ENCODE data around the gene ADAMTS17. TPM values are rescaled to one million over a fixed set of nuclear protein-coding genes. Genes with fewer than 3 reads are reported as not detected.

Gene ADAMTS17
- total RNA-seq, 1 experiment from 2014 or later = 3.2 TPM

GRCh38 chr15:100052716-100053473 lies 288.9 kb downstream of the ADAMTS17 start:
- Histone ChIP-seq H3K36me3 (ENCODE audit: low read depth) (no peaks in the 10 kb centered on the region), H3F3A (ENCODE audit: insufficient read depth, low read depth) (no peaks in the 10 kb centered on the region), H3K4me2 (no peak overlapping the region), H3K9me2 (ENCODE audit: insufficient read depth) (no peaks in the 10 kb centered on the region; the same call in 1 of the 2 replicates), H3K27me3 (ENCODE audit: insufficient read depth, low read depth) (peaks cover 15% of the 10 kb centered on the region), H4K20me1 (ENCODE audit: insufficient read depth) (no peaks in the 10 kb centered on the region), H3K4me1 (replicated peaks; ENCODE audit: insufficient read depth) (no peaks in the 10 kb centered on the region), H2AFZ (no peak overlapping the region), H3K9me3 (ENCODE audit: insufficient read depth, low read depth) (no peaks in the 10 kb centered on the region), H3K79me2 (ENCODE audit: low read depth) (no peaks in the 10 kb centered on the region), H3K27ac (no peak overlapping the region), H3K4me3 (no peak overlapping the region)
- intact Hi-C loops (cut with micrococcal nuclease; ENCODE audit: unreplicated experiment) = no loop called here
- DNase-seq = no peak
- no TSS peak for BruUV-seq (replicated peaks)
- no peak for TF ChIP-seq EZH2 (IDR thresholded peaks at IDR 0.05; ENCODE audit: low read depth)
- no peak for TF ChIP-seq CTCF (conservative IDR thresholded peaks at IDR 0.05)
- ChIA-PET POLR2A (ENCODE audit: unreplicated experiment) (no interaction called here), CTCF (no interaction called here)

GRCh38 chr15:100050877-100051786 lies 290.6 kb downstream of the ADAMTS17 start:
- Histone ChIP-seq H3K27ac (no peak overlapping the region), H3K9me2 (ENCODE audit: insufficient read depth) (no peaks in the 10 kb centered on the region; the same call in 1 of the 2 replicates), H3K79me2 (ENCODE audit: low read depth) (no peaks in the 10 kb centered on the region), H3K4me2 (no peak overlapping the region), H3K4me3 (no peak overlapping the region), H3K36me3 (ENCODE audit: low read depth) (no peaks in the 10 kb centered on the region), H4K20me1 (ENCODE audit: insufficient read depth) (no peaks in the 10 kb centered on the region), H3F3A (ENCODE audit: insufficient read depth, low read depth) (no peaks in the 10 kb centered on the region), H3K9me3 (ENCODE audit: insufficient read depth, low read depth) (no peaks in the 10 kb centered on the region), H2AFZ (no peak overlapping the region), H3K27me3 (ENCODE audit: insufficient read depth, low read depth) (peaks cover 15% of the 10 kb centered on the region), H3K4me1 (replicated peaks; ENCODE audit: insufficient read depth) (no peaks in the 10 kb centered on the region)
- no TSS peak for BruUV-seq (replicated peaks)
- POLR2A ChIA-PET (ENCODE audit: unreplicated experiment) = no interaction called here
- TF ChIP-seq EZH2 (IDR thresholded peaks at IDR 0.05; ENCODE audit: low read depth) = no peak
- TF ChIP-seq CTCF (conservative IDR thresholded peaks at IDR 0.05) = no peak
- CTCF ChIA-PET = no interaction called here
- no peak for DNase-seq
- intact Hi-C loops (cut with micrococcal nuclease; ENCODE audit: unreplicated experiment) = no loop called here

GRCh38 chr15:100049936-100050876 lies 291.6 kb downstream of the ADAMTS17 start:
- BruUV-seq (replicated peaks) = no TSS peak
- ChIA-PET POLR2A (ENCODE audit: unreplicated experiment) (no interaction called here), CTCF (no interaction called here)
- H4K20me1 ChIP-seq (ENCODE audit: insufficient read depth) = no peaks in the 10 kb centered on the region
- no peaks in the 10 kb centered on the region for H3K4me1 ChIP-seq (replicated peaks; ENCODE audit: insufficient read depth)
- H3K27me3 ChIP-seq (ENCODE audit: insufficient read depth, low read depth) = peaks cover 10% of the 10 kb centered on the region; the same call in 1 of the 2 replicates
- H2AFZ ChIP-seq = no peak overlapping the region
- TF ChIP-seq EZH2 (IDR thresholded peaks at IDR 0.05; ENCODE audit: low read depth) (no peak), CTCF (conservative IDR thresholded peaks at IDR 0.05) (no peak)
- H3K27ac ChIP-seq = no peak overlapping the region
- intact Hi-C loops (cut with micrococcal nuclease; ENCODE audit: unreplicated experiment) = no loop called here
- no peaks in the 10 kb centered on the region for H3K79me2 ChIP-seq (ENCODE audit: low read depth)
- H3K4me3 ChIP-seq = no peak overlapping the region
- DNase-seq = no peak
- H3F3A ChIP-seq (ENCODE audit: insufficient read depth, low read depth) = no peaks in the 10 kb centered on the region
- H3K4me2 ChIP-seq = no peak overlapping the region
- H3K36me3 ChIP-seq (ENCODE audit: low read depth) = no peaks in the 10 kb centered on the region
- no peaks in the 10 kb centered on the region for H3K9me3 ChIP-seq (ENCODE audit: insufficient read depth, low read depth)
- H3K9me2 ChIP-seq (ENCODE audit: insufficient read depth) = no peaks in the 10 kb centered on the region; the same call in 1 of the 2 replicates
